AG09309 (cell line): Measurements from ENCODE around the gene SLC15A3.

Experiments used
- DNase-seq: peaks from one replicate; pipeline ENCODE4 v3.0.0-alpha.2; 2010; ENCODE audit warnings: low read depth
- H3K4me3 ChIP-seq: 2 replicates; pipeline ENCODE4 v1.5.1; 2011; ENCODE audit warnings: mild to moderate bottlenecking, low read depth, low read length, moderate library complexity; ENCODE audit not compliant: control insufficient read depth
- TF ChIP-seq, protein P1 (sequence below): IDR thresholded peaks from 2 replicates; pipeline ENCODE4 v1.5.1; 2011; ENCODE audit warnings: mild to moderate bottlenecking, low read depth, low read length, inconsistent platforms; ENCODE audit not compliant: insufficient read depth, control insufficient read depth; ENCODE audit errors: missing control alignments

The SLC15A3 gene

DNA sequence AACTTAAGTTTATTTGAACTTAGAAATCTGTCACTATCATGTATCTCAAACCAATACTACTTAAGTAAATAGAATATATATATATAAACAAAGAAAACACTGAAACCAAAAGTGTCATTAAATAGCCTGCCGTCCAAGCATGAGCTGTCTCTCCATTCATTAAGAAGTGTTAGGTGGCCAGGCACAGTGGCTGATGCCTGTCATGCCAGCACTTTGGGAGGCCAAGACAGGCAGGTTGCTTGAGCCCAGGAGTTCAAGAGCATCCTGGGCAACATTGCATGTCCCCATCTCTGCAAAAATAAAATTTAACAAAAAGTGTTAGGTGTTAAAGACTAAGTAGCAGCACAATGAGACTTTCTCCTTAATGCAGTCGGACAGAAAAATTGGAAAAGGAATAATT, 33.5 kb upstream of the SLC15A3 start:
- H3K4me3 ChIP-seq: no peak overlapping the region

DNA sequence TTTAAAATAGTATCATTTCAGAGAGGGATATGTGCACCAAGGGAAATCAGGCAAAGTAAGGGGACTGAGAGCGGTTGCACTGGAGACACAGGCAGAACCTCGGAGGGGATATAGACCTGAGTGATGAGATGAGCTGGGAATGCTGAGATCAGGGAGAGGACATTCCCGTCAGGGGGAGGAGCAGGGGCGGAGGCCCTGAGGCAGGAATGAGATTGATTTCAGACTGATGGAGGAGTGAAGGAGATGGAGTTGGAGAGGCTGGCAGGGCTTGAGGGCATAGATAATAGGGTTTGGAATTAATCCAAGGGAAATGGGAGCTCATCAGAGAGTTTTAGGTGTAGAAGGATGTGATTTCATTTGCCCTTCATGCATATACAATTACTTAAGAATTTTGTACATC, 32.7 kb upstream of the SLC15A3 start:
- DNase-seq: no peak
- TF ChIP-seq, protein P1, sequence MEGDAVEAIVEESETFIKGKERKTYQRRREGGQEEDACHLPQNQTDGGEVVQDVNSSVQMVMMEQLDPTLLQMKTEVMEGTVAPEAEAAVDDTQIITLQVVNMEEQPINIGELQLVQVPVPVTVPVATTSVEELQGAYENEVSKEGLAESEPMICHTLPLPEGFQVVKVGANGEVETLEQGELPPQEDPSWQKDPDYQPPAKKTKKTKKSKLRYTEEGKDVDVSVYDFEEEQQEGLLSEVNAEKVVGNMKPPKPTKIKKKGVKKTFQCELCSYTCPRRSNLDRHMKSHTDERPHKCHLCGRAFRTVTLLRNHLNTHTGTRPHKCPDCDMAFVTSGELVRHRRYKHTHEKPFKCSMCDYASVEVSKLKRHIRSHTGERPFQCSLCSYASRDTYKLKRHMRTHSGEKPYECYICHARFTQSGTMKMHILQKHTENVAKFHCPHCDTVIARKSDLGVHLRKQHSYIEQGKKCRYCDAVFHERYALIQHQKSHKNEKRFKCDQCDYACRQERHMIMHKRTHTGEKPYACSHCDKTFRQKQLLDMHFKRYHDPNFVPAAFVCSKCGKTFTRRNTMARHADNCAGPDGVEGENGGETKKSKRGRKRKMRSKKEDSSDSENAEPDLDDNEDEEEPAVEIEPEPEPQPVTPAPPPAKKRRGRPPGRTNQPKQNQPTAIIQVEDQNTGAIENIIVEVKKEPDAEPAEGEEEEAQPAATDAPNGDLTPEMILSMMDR: no peak
- H3K4me3 ChIP-seq: no peak overlapping the region

More for the DNA sequence above, 33.5 kb upstream of the SLC15A3 start:
- DNase-seq: no peak
- TF ChIP-seq, protein P1: no peak

DNA sequence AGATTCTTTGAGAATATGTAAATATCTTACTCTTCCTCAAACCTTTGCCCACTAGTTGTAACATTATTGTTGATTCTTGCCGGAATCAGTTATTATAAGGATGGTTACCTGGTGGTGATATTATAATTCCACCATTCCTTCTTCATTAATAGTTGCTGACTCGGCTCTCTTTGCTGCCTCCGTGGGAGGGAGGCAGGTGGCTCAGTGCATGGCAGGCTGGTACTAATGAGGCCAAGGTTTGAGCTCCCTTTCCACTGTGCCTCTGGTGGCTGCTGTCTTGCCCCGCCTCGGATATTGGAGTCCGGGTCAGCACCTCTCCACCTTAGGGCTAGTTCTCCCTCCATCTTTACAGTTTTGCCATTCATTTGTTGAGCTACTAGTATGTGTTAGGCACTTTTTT, 32.2 kb upstream of the SLC15A3 start:
- DNase-seq: no peak
- H3K4me3 ChIP-seq: no peak overlapping the region
- TF ChIP-seq, protein P1: no peak

DNA sequence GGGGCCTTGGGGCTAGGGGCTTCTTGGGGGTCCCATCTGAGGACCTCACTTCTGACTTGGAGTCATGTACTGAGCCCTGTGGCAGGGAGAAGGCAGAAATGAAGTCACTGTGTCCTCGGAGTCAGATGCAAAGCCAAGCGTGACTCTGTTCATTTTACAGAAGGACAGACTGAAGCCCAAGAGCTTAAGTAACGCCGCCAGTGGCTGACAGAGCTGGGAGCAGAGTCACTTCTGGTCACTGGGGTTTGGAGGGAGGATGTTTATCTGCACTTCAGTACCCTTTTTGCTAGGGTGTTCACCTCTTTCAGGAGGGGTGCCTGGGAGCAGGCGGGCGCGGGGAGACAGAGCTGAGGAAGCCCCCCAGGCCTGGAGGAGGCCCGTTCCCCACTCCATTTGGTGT, 30.2 kb upstream of the SLC15A3 start:
- DNase-seq: no peak
- H3K4me3 ChIP-seq: no peak overlapping the region
- TF ChIP-seq, protein P1: no peak

DNA sequence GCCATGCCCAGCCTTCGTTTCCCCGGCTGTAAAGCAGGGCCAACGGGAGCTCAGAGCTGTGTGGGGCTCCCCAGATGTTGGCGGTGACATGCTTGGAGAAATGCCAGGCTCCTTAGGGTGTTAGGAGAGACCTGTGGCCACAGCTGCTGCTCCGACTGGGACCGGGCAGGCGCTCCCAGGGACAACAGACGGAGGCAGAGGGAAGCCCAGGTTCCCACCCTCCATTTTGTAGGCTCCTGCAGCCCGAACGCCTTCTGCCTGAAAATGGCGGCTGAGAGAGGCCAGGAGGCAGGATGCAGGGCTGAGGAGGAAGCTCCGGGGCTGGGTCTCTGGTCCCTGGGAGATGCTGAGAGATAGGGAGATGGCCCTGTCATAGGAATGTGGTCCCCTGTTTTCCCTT, 29.5 kb upstream of the SLC15A3 start:
- TF ChIP-seq, protein P1: no peak
- no peak for DNase-seq
- H3K4me3 ChIP-seq: no peak overlapping the region

DNA sequence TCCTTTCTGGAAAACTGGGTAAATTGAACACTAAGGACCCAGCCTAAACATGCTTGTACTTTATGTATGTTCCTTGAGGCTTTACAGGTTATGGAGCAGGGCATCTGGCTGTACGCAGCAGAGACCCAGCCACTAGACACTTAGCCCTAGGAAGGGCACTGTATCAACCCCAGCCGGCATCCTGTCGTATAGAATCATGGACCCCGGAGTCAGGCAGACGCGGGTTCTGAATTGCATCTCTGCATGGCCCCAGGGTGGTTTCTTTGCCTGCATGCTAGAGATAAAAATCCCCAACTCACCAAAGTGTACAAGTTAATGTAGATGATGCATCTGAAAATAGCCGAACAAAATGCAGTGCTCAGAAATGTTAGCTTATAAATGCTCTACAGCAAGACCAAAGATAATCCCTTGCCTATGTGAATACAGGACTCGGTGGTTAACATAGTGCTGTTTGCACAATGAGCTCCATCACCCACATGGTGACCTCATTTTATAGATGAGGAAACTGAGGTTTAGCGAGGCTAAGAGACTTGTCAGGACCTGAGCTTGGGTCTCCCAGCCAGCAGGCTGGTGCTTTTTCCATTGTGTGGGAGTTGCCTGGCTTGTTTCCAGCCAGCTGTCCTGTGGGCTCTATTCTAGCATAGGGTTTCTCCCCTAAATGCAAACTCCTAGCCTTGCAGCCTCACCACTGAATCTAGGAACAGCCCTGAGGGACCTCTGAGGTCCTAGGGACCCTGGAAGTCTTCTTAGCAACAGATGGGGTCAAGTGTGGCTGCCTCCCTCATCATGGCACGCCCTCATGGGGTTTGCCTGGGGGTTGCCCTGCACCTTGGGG, 26.8 kb upstream of the SLC15A3 start:
- no peak for DNase-seq
- no peak overlapping the region for H3K4me3 ChIP-seq
- TF ChIP-seq, protein P1: no peak
